ENCODE results near the gene NUF2.

NUF2 gene

GRCh38 chr1:163365186-163365585 lies 43.4 kb downstream of the NUF2 start:
- no peak overlapping the region for H3K4me3 ChIP-seq (replicated peaks; ENCODE audit: low read depth, low read length)
- no peak for DNase-seq (ENCODE audit: extremely low read depth, low read depth)
- no peak for TF ChIP-seq CTCF (IDR thresholded peaks at IDR 0.05; ENCODE audit: low read depth, low read length, missing control alignments)

- H3K4me3 ChIP-seq (replicated peaks; ENCODE audit: low read depth, low read length) = no peak overlapping the region
- no peak for DNase-seq (ENCODE audit: extremely low read depth, low read depth)
- no peak for TF ChIP-seq CTCF (IDR thresholded peaks at IDR 0.05; ENCODE audit: low read depth, low read length, missing control alignments)
Measured at GRCh38 chr1:163366555-163366954, 44.8 kb downstream of the NUF2 start.

- DNase-seq (ENCODE audit: extremely low read depth, low read depth) = no peak
- H3K4me3 ChIP-seq (replicated peaks; ENCODE audit: low read depth, low read length) = no peak overlapping the region
- no peak for TF ChIP-seq CTCF (IDR thresholded peaks at IDR 0.05; ENCODE audit: low read depth, low read length, missing control alignments)
Measured at GRCh38 chr1:163367721-163368120, 46.0 kb downstream of the NUF2 start.

- H3K4me3 ChIP-seq (replicated peaks; ENCODE audit: low read depth, low read length) = no peak overlapping the region
- no peak for DNase-seq (ENCODE audit: extremely low read depth, low read depth)
- no peak for TF ChIP-seq CTCF (IDR thresholded peaks at IDR 0.05; ENCODE audit: low read depth, low read length, missing control alignments)
Measured at GRCh38 chr1:163372576-163372975, 50.8 kb downstream of the NUF2 start.

GRCh38 chr1:163378554-163378953 lies 56.8 kb downstream of the NUF2 start:
- no peak overlapping the region for H3K4me3 ChIP-seq (replicated peaks; ENCODE audit: low read depth, low read length)
- DNase-seq (ENCODE audit: extremely low read depth, low read depth) = no peak
- TF ChIP-seq CTCF (IDR thresholded peaks at IDR 0.05; ENCODE audit: low read depth, low read length, missing control alignments) = no peak

GRCh38 chr1:163379801-163380200 lies 58.0 kb downstream of the NUF2 start:
- H3K4me3 ChIP-seq (replicated peaks; ENCODE audit: low read depth, low read length) = no peak overlapping the region
- TF ChIP-seq CTCF (IDR thresholded peaks at IDR 0.05; ENCODE audit: low read depth, low read length, missing control alignments) = no peak
- no peak for DNase-seq (ENCODE audit: extremely low read depth, low read depth)

GRCh38 chr1:163381487-163382184 lies 59.9 kb downstream of the NUF2 start:
- no peak for TF ChIP-seq CTCF (IDR thresholded peaks at IDR 0.05; ENCODE audit: low read depth, low read length, missing control alignments)
- no peak for DNase-seq (ENCODE audit: extremely low read depth, low read depth)
- no peak overlapping the region for H3K4me3 ChIP-seq (replicated peaks; ENCODE audit: low read depth, low read length)
